Prostate gland (tissue), 2 donors: ENCODE results near the gene ARHGAP9.

Experiments used
- POLR2A ChIP-seq: fragments of 450-650 bp; IDR thresholded peaks from one replicate; pipeline ENCODE4 v1.6.1; 2016; ENCODE audit warnings: antibody characterized with exemption, mild to moderate bottlenecking
- TF ChIP-seq, protein P1 (sequence below), 4 experiments: fragments of 200-600 bp in 2 of 4; fragments of 450-650 bp in 2 of 4; sonication (generic) in 2 of 4; IDR thresholded peaks; 1 replicate in 3 of 4; 2 replicates in 1 of 4; pipeline ENCODE4 v1.5.1; 2016 to 2019; ENCODE audit warnings: antibody characterized with exemption in 4 of 4, mild to moderate bottlenecking in 2 of 4, moderate library complexity in 2 of 4

DNA sequence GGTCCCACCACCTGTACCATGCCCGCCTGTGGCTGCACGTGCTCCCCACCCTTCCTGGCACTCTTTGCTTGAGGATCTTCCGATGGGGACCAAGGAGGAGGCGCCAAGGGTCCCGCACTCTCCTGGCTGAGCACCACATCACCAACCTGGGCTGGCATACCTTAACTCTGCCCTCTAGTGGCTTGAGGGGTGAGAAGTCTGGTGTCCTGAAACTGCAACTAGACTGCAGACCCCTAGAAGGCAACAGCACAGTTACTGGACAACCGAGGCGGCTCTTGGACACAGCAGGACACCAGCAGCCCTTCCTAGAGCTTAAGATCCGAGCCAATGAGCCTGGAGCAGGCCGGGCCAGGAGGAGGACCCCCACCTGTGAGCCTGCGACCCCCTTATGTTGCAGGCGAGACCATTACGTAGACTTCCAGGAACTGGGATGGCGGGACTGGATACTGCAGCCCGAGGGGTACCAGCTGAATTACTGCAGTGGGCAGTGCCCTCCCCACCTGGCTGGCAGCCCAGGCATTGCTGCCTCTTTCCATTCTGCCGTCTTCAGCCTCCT lies 23.4 kb downstream of the ARHGAP9 start:
- TF ChIP-seq, protein P1, sequence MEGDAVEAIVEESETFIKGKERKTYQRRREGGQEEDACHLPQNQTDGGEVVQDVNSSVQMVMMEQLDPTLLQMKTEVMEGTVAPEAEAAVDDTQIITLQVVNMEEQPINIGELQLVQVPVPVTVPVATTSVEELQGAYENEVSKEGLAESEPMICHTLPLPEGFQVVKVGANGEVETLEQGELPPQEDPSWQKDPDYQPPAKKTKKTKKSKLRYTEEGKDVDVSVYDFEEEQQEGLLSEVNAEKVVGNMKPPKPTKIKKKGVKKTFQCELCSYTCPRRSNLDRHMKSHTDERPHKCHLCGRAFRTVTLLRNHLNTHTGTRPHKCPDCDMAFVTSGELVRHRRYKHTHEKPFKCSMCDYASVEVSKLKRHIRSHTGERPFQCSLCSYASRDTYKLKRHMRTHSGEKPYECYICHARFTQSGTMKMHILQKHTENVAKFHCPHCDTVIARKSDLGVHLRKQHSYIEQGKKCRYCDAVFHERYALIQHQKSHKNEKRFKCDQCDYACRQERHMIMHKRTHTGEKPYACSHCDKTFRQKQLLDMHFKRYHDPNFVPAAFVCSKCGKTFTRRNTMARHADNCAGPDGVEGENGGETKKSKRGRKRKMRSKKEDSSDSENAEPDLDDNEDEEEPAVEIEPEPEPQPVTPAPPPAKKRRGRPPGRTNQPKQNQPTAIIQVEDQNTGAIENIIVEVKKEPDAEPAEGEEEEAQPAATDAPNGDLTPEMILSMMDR (IDR thresholded peaks at IDR 0.05) = peak; percentile 25 to 53 (median 44)
- no peak for TF ChIP-seq POLR2A
